SHP77 treated with DMSO at 0.1 percent for 48 hours (cell line): ENCODE measurements around the gene SCTR.

Experiments
- DNase-seq: peaks from one replicate; lab custom pipeline; 2025; lab: John Stamatoyannopoulos, UW

The SCTR gene

GRCh38 chr2:119442850-119443249, 81.4 kb downstream of the SCTR start:
- no peak for DNase-seq

- DNase-seq = no peak
Observed at GRCh38 chr2:119442226-119442619, 82.1 kb downstream of the SCTR start.

GRCh38 chr2:119441376-119442225, 82.7 kb downstream of the SCTR start:
- no peak for DNase-seq

- DNase-seq = no peak
Observed at GRCh38 chr2:119440873-119441272, 83.4 kb downstream of the SCTR start.

- no peak for DNase-seq
Observed at GRCh38 chr2:119440501-119440870, 83.8 kb downstream of the SCTR start.

- DNase-seq = no peak
Observed at GRCh38 chr2:119439574-119440500, 84.4 kb downstream of the SCTR start.

- DNase-seq = no peak
Observed at GRCh38 chr2:119438726-119439284, 85.5 kb downstream of the SCTR start.

- no peak for DNase-seq
Observed at GRCh38 chr2:119438128-119438656, 86.1 kb downstream of the SCTR start.

GRCh38 chr2:119436993-119437772, 87.1 kb downstream of the SCTR start:
- DNase-seq = no peak

- DNase-seq = no peak
Observed at GRCh38 chr2:119435953-119436297, 88.4 kb downstream of the SCTR start.

- no peak for DNase-seq
Observed at GRCh38 chr2:119435081-119435952, 89.0 kb downstream of the SCTR start.

GRCh38 chr2:119434664-119435063, 89.6 kb downstream of the SCTR start:
- DNase-seq = no peak

- DNase-seq = no peak
Observed at GRCh38 chr2:119433636-119434327, 90.5 kb downstream of the SCTR start.

GRCh38 chr2:119432851-119433522, 91.3 kb downstream of the SCTR start:
- DNase-seq = no peak

GRCh38 chr2:119431976-119432850, 92.1 kb downstream of the SCTR start:
- DNase-seq = no peak

- DNase-seq = no peak
Observed at GRCh38 chr2:119431155-119431975, 92.9 kb downstream of the SCTR start, which contains the start of gene TMEM37. Gene TMEM37 (plus strand): TSS chr2:119431854. CDS start chr2:119431904, 50 bp downstream.

GRCh38 chr2:119430023-119430498, 94.2 kb downstream of the SCTR start:
- DNase-seq = no peak
